Natural killer cell treated with Interleukin-12 subunit alpha and Interleukin-12 subunit beta and Interleukin-15 and Interleukin-18, amount 100 ng/mL, for 72 hours (primary cell): ENCODE data around the gene KRT71. TPM values are rescaled to one million over a fixed set of nuclear protein-coding genes. Genes with fewer than 3 reads are reported as not detected.

Experiments
- ATAC-seq, 2 donors: fragments of 150-1000 bp; cut with Tn5 transposase in 1 of 2; sonication (Bioruptor Pico), chemical (Tn5 transposase) in 1 of 2; 2 replicates each; pipeline ENCODE4 v1.10.0; 2021
- DNase-seq: peaks from one replicate; pipeline ENCODE4 v3.0.0; 2022; ENCODE audit warnings: low spot score
- H3K27ac Mint-ChIP-seq, 2 donors: 1 replicate in 1 of 2; 2 replicates in 1 of 2; pipeline ENCODE4 v1.8.0; 2022; ENCODE audit warnings: mixed read lengths in 2 of 2, mild to moderate bottlenecking in 1 of 2, moderate library complexity in 1 of 2
- H3K27me3 Mint-ChIP-seq, 2 donors: 1 replicate in 1 of 2; 2 replicates in 1 of 2; pipeline ENCODE4 v1.8.0; 2022; ENCODE audit warnings: mixed read lengths in 2 of 2
- H3K36me3 Mint-ChIP-seq: one replicate; pipeline ENCODE4 v1.8.0; 2022; ENCODE audit warnings: mixed read lengths
- H3K4me1 Mint-ChIP-seq, 2 donors: 1 replicate in 1 of 2; 2 replicates in 1 of 2; pipeline ENCODE4 v1.8.0; 2022; ENCODE audit warnings: low read depth in 2 of 2, mixed read lengths in 2 of 2, mild to moderate bottlenecking in 1 of 2
- H3K4me3 Mint-ChIP-seq: one replicate; pipeline ENCODE4 v1.8.0; 2022; ENCODE audit warnings: mixed read lengths
- H3K9me3 Mint-ChIP-seq: 2 replicates; pipeline ENCODE4 v1.8.0; 2022; ENCODE audit warnings: mixed read lengths
- total RNA-seq, 2 donors: library from RNA; stranded (reverse); gene quantifications; one replicate each; pipeline ENCODE4 v1.2.3, GENCODE V29; 2022

The KRT71 gene
- total RNA-seq, 2 donors from 2014 or later = not detected

DNA sequence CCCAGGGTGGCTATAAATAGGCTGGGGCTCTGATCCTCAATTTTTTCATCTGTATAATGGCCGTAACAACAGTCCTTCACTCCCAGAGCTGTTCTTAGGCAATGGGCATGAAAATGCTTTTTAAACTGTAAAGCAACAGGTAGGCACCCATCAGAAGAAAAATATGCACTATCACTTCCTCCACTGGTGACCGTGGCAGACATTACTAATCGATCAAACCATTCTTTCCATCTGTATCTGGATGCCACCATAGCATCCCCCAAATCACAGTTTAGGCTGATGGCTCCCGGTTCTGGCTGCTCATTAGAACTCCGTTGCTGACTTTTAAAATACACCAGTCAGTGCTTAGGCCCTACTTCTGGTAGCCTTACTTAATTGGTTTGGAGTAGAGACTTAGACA is 11.2 kb downstream of the KRT71 start:
- DNase-seq = no peak
- no peaks in the 10 kb centered on the region for H3K36me3 Mint-ChIP-seq
- H3K4me3 Mint-ChIP-seq = no peak overlapping the region

DNA sequence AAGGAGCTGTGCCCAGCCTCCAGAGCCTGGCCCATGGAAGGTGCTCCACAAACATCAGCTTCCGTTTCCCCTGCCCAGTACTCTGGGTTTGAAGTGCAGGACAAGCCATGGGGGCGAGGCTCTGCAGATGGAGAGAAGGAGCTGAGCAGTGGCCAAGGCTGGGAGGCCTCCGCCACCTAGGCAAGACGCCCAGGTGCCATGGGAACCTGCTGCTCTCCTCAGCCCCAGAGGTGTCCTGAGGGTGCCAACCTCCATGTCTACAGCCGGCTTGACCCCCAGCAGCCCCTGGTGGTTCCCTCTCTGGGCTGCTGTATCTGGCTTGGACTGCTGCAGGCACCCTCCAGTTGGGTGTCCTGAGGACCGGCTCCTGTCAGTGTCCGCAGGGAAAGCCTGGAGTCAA is 12.4 kb downstream of the KRT71 start:
- no peak for ATAC-seq
- H3K27me3 Mint-ChIP-seq = peaks cover 0 to 2% of the 10 kb centered on the region in 2 donors
- H3K27ac Mint-ChIP-seq = no peak overlapping the region
- no peaks in the 10 kb centered on the region for H3K9me3 Mint-ChIP-seq
- peaks cover 10 to 18% of the 10 kb centered on the region in 2 donors for H3K4me1 Mint-ChIP-seq
- H3K4me3 Mint-ChIP-seq = no peak overlapping the region
- no peak for DNase-seq
- no peaks in the 10 kb centered on the region for H3K36me3 Mint-ChIP-seq

More for the DNA sequence above, 11.2 kb downstream of the KRT71 start:
- H3K27me3 Mint-ChIP-seq = peaks cover 0 to 2% of the 10 kb centered on the region in 2 donors
- no peak for ATAC-seq
- H3K27ac Mint-ChIP-seq = peak overlapping the region in 1 of 2 donors; percentile 64
- H3K9me3 Mint-ChIP-seq = no peaks in the 10 kb centered on the region
- H3K4me1 Mint-ChIP-seq = peaks cover 10 to 18% of the 10 kb centered on the region in 2 donors

DNA sequence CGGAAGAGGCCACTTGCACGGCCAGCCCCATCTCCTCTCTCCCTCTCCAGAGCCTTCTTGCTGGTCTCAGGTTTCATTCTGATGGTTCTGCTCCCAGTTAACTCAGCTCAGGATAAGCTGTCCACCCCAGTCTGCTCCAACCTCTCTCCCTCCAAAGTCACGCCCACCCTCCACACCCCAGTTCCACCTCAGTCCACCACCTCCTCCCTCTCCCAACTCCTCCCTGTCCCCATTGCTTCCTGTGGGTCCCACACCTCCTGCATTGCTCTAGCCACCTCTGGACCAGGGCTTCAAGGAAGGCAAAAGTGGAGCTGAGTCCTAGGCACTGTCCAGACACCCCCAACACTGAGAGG is 13.1 kb downstream of the KRT71 start:
- no peak for DNase-seq
- no peaks in the 10 kb centered on the region for H3K27me3 Mint-ChIP-seq
- no peak for ATAC-seq
- H3K9me3 Mint-ChIP-seq = no peaks in the 10 kb centered on the region
- H3K4me3 Mint-ChIP-seq = no peak overlapping the region
- H3K4me1 Mint-ChIP-seq = peaks cover 10 to 13% of the 10 kb centered on the region in 2 donors
- H3K27ac Mint-ChIP-seq = no peak overlapping the region
- no peaks in the 10 kb centered on the region for H3K36me3 Mint-ChIP-seq

DNA sequence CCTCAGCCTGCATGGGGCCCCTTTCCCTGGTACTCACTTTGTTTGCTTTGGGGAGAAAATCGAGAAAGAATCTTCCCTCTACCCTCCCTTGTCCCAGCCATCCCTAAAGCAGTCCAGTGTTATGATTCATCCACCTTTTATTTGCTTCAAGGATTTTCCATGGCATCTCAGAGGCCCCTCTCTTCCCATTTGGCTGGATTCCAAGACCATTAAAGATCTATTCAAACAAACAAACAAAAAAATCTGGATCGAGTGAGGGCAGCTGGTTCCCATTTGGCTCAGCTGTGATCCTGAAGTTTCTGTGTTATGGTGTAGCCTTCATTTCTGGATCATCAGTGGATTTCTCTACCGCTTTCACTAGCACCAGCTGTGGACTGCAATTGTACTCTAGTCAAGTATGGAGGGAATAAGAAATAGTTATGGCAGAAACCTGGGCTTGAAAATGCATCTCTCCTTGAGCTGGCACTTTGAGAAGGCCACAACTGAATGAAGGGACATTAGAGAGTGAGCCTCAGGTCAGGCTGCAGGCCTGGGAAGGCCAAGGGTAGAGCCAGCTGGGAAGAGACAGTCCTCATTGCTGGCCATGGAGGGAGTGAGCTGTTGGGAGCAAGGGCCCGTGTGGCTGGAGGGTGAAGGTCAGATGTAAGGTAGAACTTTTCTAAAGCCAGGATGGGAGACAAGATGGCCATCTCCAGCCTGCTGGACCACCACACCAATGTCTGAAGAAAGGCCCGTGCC is 13.7 kb downstream of the KRT71 start:
- Mint-ChIP-seq H3K27me3 (no peaks in the 10 kb centered on the region), H3K4me1 (peaks cover 10 to 12% of the 10 kb centered on the region in 2 donors), H3K4me3 (no peak overlapping the region), H3K27ac (no peak overlapping the region), H3K36me3 (no peaks in the 10 kb centered on the region), H3K9me3 (no peaks in the 10 kb centered on the region)
- DNase-seq = no peak
- ATAC-seq = no peak

DNA sequence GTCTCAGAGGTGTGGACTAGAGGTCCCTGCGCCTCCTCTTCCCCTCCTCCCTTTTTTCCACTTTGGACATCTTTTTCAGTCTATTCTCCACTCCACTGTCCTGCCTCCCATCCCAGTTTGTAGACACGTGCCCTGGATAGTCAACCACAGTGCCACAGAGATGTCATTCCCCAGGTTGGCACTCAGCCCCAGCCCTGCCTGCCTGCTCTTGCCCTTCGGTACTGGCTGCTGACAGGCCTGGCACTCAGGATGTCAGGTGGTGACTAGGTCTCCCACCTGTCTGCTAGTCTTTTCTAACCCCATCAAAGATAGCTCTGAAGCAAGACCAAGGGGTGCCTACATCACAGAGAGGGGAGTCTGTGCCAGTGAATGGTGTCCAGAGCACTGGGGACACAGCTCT is 15.8 kb downstream of the KRT71 start:
- DNase-seq (no peak), ATAC-seq (no peak)
- Mint-ChIP-seq H3K4me1 (peaks cover 0 to 3% of the 10 kb centered on the region in 2 donors), H3K36me3 (no peaks in the 10 kb centered on the region), H3K4me3 (no peak overlapping the region), H3K27me3 (no peaks in the 10 kb centered on the region), H3K27ac (no peak overlapping the region), H3K9me3 (no peaks in the 10 kb centered on the region)

DNA sequence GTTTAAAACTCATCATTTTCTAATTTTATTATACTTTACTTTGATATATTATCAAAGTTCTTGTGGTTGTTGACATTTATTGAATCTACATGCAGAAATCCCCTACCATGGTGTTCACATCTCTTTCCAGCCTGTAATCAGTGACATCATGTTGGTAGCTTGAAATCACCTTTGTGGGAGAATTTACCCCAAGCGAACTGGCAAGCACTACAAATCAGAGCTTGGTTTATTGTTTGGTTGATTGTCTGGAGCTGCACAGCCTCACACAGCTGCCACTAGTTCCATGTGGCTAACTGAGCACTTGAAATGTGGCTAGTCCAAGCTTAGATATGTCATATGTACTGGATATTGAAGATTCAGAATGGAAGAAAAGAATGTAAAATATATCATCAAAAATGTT is 17.4 kb downstream of the KRT71 start:
- H3K4me1 Mint-ChIP-seq = peaks cover 0 to 9% of the 10 kb centered on the region in 2 donors
- no peaks in the 10 kb centered on the region for H3K9me3 Mint-ChIP-seq
- peaks cover 0 to 3% of the 10 kb centered on the region in 2 donors for H3K27me3 Mint-ChIP-seq
- ATAC-seq (no peak), DNase-seq (no peak)
- no peak overlapping the region for H3K4me3 Mint-ChIP-seq
- H3K36me3 Mint-ChIP-seq = no peaks in the 10 kb centered on the region
- H3K27ac Mint-ChIP-seq = no peak overlapping the region

DNA sequence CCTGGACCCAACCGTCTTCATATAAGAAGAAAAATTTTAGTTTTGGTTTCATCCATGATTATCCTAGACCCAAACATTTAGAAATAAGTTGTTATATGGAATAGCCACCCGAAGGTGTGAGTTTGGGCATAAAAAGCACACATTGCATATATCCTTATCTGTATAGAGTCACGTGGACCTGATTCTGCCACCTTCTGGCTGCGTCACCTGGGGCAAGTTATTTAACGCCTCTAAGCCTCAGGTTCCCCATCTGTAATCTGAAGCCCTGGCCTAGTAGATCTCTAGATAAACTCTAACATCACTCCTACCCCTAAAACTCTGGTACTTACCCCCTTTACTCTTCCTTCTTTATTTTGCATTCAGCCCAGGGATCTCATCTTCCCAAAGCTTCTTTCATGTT is 18.5 kb downstream of the KRT71 start:
- no peak for ATAC-seq
- no peak overlapping the region for H3K4me3 Mint-ChIP-seq
- peaks cover 0 to 3% of the 10 kb centered on the region in 2 donors for H3K27me3 Mint-ChIP-seq
- no peaks in the 10 kb centered on the region for H3K36me3 Mint-ChIP-seq
- DNase-seq = no peak
- peaks cover 0 to 12% of the 10 kb centered on the region in 2 donors for H3K4me1 Mint-ChIP-seq
- H3K9me3 Mint-ChIP-seq = no peaks in the 10 kb centered on the region
- no peak overlapping the region for H3K27ac Mint-ChIP-seq

DNA sequence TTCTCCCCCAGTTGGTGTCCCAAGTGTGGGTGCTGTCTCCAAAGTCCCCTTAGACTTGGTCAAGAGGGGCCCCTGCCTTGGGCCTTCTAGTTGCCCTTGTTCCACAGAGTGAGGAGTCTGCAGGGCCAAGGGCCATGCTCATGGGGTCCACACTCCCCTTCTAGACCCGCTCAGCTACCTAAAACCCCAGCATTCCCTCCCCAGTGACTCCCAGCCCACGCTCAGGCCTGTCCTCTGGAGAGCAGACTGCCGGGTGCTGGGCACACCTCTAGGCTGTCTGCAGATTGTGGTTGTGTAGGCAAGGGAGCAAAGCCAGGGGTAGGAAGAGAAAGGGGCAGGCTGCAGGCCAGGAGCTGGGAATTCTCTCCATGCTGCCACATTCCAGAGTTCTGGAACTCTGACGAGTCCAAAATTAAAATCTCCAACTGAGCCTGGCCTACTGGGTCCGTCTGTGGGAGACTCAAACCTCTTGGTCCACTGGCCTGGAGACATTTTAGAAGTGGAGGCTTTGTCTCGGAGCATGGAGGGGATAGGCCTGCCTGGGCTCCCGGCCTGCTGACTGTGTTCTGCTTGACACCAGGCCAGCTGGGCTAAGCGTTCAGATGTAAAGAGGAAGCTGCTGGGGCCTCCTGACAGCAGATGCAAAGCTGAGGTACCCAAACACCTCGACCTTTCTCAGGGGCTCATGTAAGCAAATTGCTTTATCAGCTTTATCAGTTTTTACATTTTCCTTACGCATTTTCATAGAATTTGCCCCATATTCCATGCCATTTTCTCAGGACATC is 19.1 kb downstream of the KRT71 start:
- no peak for ATAC-seq
- Mint-ChIP-seq H3K9me3 (no peaks in the 10 kb centered on the region), H3K27ac (no peak overlapping the region), H3K36me3 (no peaks in the 10 kb centered on the region), H3K27me3 (peaks cover 0 to 3% of the 10 kb centered on the region in 2 donors), H3K4me3 (no peak overlapping the region), H3K4me1 (peaks cover 0 to 12% of the 10 kb centered on the region in 2 donors)
- no peak for DNase-seq

DNA sequence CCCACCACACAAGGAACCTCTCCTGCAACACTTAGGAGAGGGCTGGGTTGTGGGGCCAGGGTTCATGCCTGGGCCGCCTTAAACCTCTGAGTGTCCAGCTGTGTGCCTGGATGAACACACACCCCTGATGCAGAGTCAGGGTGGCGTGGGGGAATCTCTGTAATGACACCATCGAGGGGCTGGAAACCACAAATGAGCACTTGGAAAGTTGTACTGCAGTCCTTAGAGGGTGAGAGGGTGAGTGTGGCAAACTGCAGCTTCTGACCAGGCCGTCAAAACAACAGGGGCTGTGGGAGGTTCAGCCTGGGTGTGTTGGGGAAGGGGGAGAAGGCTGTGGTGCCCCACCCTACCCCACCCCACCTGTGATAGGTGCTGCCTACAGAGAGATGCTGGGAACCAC is 20.3 kb downstream of the KRT71 start:
- no peak overlapping the region for H3K27ac Mint-ChIP-seq
- DNase-seq = no peak

DNA sequence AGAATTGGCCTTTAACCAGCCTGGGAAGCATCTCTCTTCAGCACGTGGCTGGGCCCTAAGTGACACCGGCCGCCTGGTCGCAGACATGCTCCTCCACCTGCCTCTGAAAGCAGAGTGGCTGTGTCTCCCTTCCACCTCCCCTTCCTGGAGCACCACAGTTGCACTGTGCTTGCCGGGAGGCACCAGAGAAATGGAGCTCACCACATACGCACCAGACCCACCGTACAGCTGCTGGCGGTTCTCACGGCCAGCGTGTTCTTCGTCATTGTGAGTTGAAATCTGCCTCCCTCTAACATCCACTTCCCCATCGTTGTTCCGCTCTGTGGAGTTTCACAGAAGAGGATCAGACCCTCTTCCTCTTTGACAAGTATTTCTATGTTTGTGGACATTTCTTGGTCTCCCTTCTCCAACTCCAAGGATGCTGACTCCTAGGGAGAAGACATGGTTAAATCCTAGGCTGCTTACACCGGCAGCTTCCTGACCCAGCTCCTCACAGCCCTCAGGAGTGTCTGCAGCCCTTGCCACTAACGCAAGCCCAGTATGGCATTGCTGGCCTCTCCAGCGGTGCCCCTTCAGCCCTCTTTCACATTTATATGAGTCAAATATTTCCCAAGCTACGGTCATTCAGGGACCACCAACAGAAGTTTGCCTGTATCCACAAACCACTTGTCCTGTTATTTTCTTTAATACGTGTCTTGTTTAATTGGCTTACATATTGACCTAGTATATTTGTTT is 21.2 kb downstream of the KRT71 start:
- ATAC-seq (no peak), DNase-seq (peak; percentile 3)
- no peaks in the 10 kb centered on the region for H3K9me3 Mint-ChIP-seq
- peaks cover 4 to 25% of the 10 kb centered on the region in 2 donors for H3K4me1 Mint-ChIP-seq
- H3K4me3 Mint-ChIP-seq = no peak overlapping the region
- no peaks in the 10 kb centered on the region for H3K36me3 Mint-ChIP-seq
- H3K27ac Mint-ChIP-seq = no peak overlapping the region
- H3K27me3 Mint-ChIP-seq = peaks cover 0 to 3% of the 10 kb centered on the region in 2 donors

More for the DNA sequence above, 20.3 kb downstream of the KRT71 start:
- Mint-ChIP-seq H3K4me1 (peaks cover 0 to 19% of the 10 kb centered on the region in 2 donors), H3K27me3 (peaks cover 0 to 3% of the 10 kb centered on the region in 2 donors), H3K36me3 (no peaks in the 10 kb centered on the region), H3K9me3 (no peaks in the 10 kb centered on the region), H3K4me3 (no peak overlapping the region)
- no peak for ATAC-seq

DNA sequence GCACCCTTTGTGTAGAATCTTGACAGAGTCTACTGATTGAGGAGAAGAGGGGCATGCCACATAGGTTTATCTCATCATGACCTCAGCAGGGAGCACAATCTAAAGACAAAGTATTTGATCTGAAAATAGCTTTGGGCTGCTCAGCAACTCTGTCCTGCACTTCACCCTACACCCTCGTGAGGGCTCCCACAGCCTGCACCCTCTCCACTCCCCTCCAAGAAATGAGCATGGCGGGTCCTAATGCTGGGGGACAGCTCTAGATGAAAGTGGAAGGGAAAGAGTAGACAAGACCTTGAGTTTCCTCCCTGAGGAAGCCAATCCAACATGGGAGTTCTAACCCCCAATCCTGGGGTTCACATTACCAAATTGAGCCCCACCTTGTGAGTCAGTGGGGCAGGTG is 22.0 kb downstream of the KRT71 start:
- Mint-ChIP-seq H3K27me3 (peaks cover 0 to 3% of the 10 kb centered on the region in 2 donors), H3K9me3 (no peaks in the 10 kb centered on the region), H3K27ac (no peak overlapping the region), H3K4me1 (peaks cover 12 to 32% of the 10 kb centered on the region in 2 donors), H3K36me3 (no peaks in the 10 kb centered on the region), H3K4me3 (no peak overlapping the region)
- no peak for ATAC-seq
- DNase-seq = peak; percentile 49

DNA sequence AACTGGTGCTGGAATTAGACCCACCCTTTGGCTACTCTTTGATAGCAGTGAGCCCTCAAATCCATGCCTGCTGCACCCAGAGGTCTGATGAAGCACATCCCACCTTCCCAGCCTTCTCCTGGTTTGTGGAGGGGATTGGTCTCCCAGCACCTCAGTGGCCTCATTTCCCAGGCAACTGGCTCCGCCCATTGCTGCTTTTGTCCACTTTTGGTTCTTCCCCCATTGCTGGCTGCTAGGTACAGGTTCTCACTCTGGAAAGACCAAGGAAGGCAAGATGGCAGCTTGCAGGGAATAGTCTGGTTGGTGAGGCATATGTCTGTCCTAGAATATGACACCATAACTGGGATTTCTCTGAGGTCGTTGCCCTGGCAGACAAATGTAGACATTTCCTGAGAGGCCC is 22.6 kb downstream of the KRT71 start:
- H3K4me3 Mint-ChIP-seq = no peak overlapping the region
- no peaks in the 10 kb centered on the region for H3K9me3 Mint-ChIP-seq
- DNase-seq (peak; percentile 26), ATAC-seq (no peak)
- no peak overlapping the region for H3K27ac Mint-ChIP-seq
- H3K27me3 Mint-ChIP-seq = peaks cover 0 to 3% of the 10 kb centered on the region in 2 donors
- peaks cover 12 to 37% of the 10 kb centered on the region in 2 donors for H3K4me1 Mint-ChIP-seq
- no peaks in the 10 kb centered on the region for H3K36me3 Mint-ChIP-seq

DNA sequence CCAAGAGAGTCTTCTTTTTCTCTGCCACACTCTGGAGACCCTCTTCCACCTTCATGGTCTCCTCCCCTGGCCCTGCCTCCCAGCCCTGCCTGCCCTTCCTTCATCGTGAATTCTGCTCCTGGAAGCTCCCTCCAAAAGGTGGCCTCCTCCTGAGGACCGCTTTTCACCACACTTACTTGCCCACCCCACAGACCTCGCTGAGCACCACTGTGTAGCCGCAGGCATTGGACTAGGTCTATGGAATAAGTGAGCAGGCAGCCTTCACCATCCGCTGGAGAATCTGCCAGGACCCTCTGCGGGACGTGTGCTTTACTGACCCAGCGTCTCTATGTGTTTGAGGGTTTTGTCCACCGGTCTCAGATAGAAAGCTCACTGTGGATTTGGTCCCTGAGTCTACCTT is 23.1 kb downstream of the KRT71 start:
- ATAC-seq = no peak
- Mint-ChIP-seq H3K27ac (no peak overlapping the region), H3K4me1 (peaks cover 12 to 42% of the 10 kb centered on the region in 2 donors), H3K27me3 (peaks cover 0 to 3% of the 10 kb centered on the region in 2 donors), H3K9me3 (no peaks in the 10 kb centered on the region), H3K4me3 (no peak overlapping the region), H3K36me3 (no peaks in the 10 kb centered on the region)
- DNase-seq = peak; percentile 16

DNA sequence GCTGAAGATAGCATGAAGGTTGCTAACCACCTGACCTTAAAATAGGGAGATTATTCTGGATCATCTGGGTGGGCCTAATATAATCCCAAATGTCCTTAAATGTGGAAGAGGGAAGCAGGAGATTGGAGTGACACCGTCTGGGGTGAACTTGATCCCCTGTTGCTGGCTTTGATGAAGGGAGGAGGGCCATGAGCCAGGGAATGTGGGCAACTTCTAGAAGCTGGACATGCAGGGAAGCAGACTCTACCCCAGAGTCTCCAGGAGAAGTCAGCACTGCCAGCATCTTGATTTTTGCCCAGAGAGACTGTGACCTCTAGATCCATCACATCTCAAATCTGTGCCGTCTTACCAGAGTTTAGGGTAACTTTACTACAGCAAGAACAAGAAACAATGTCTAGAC is 23.5 kb downstream of the KRT71 start:
- Mint-ChIP-seq H3K4me1 (peaks cover 12 to 42% of the 10 kb centered on the region in 2 donors), H3K27me3 (peaks cover 0 to 3% of the 10 kb centered on the region in 2 donors), H3K9me3 (no peaks in the 10 kb centered on the region), H3K27ac (no peak overlapping the region), H3K36me3 (no peaks in the 10 kb centered on the region), H3K4me3 (no peak overlapping the region)
- DNase-seq (peak; percentile 13), ATAC-seq (no peak)
